Pancreas (tissue), 10 donors: ENCODE results near the gene SLIT3. TPM values are rescaled to one million over a fixed set of nuclear protein-coding genes. Genes with fewer than 3 reads are reported as not detected.

Experiments
- ATAC-seq, 4 donors: fragments of 200-7000 bp; cut with Tn5 transposase; one replicate each; pipeline versions ENCODE4 v1.8.0 to v1.9.1; 2020; ENCODE audit warnings: mild to moderate bottlenecking in 4 of 4, moderate library complexity in 4 of 4
- DNase-seq, 6 donors: peaks; one replicate each; pipeline ENCODE4 v3.0.0-alpha.2; 2020
- FAIRE-seq: peaks from 2 replicates; lab custom pipeline; 2012; peaks lifted over from hg19 to GRCh38; lab: Jason Lieb, UNC
- H3K27ac ChIP-seq, 4 donors: fragments of 200-600 bp; sonication (generic); 1 replicate in 3 of 4; 2 replicates in 1 of 4; pipeline versions ENCODE4 v1.5.0 to v1.8.0; 2020
- H3K27me3 ChIP-seq, 4 donors: fragments of 200-600 bp; one replicate each; pipeline ENCODE4 v1.8.0; 2021
- H3K36me3 ChIP-seq, 3 donors: fragments of 200-600 bp; sonication (generic) in 1 of 3; one replicate each; pipeline versions ENCODE4 v1.5.0 to v1.8.0; 2020 to 2021
- H3K4me1 ChIP-seq, 3 donors: fragments of 200-600 bp; one replicate each; pipeline ENCODE4 v1.8.0; 2021
- H3K4me3 ChIP-seq, 4 donors: fragments of 200-600 bp; sonication (generic) in 2 of 4; one replicate each; pipeline versions ENCODE4 v1.5.0 to v1.8.0; 2020 to 2021
- H3K9me3 ChIP-seq, 4 donors: fragments of 200-600 bp; one replicate each; pipeline ENCODE4 v1.8.0; 2021
- CTCF ChIP-seq, 4 donors: fragments of 200-600 bp; sonication (generic) in 3 of 4; IDR thresholded peaks; one replicate each; pipeline versions ENCODE4 v1.5.0 to v1.8.0; 2021; ENCODE audit warnings: antibody characterized with exemption in 4 of 4
- WGBS, 2 donors: extraction: QIAGEN DNeasy Blood & Tissue Kit; methylation state at CpG; one replicate each; pipeline ENCODE4 v1.1.7; 2013; 5-methylcytosine and 5-hydroxymethylcytosine counted together
- intact Hi-C, 3 donors: fragments of 100-400 bp; cut with DNase I; formaldehyde crosslinking; loops; one replicate each; pipeline versions ENCODE4 v1.11.1 to v1.14.2; 2022
- polyA plus RNA-seq, 2 donors: library from polyadenylated mRNA; stranded (reverse); fragments of 200-250 nt; gene quantifications; one replicate each; pipeline ENCODE4 v1.2.3, GENCODE V29; 2013
- total RNA-seq, 6 donors: library from RNA; stranded (reverse); fragmentation: NEBNext Ultra II Directional in 4 of 6; extraction: Animal tissue kit (Norgen Biotek cat#: 25700) in 4 of 6; gene quantifications; one replicate each; pipeline versions ENCODE4 v1.2.1 to v1.2.4, GENCODE V29; 2021 to 2023
- donor health status: healthy with polysubstance abuse.
- donor health status: DM: no; HTN: no; CAD: no; lungs with moderate emphysema.
- donor health status: DM: no; HTN: no; CAD: no.
- donor health status: control.
- donor health status: control.
- donor health status: Bipolar disorder and iron deficiency.
- donor health status: DM: yes; HTN: yes; CAD: no.
- donor health status: DM: no; HTN: no; CAD: no.
- donor health status: DM: no; HTN: no; CAD: no.
- donor health status: DM: yes; HTN: yes; CAD: no.

Gene SLIT3
- total and polyA plus RNA-seq, 8 donors: 1.1 to 11.4 (median 2.1) TPM

GRCh38 chr5:168740092-168740800 lies 560.7 kb downstream of the SLIT3 start:
- Histone ChIP-seq H3K27me3 (no peaks in the 10 kb centered on the region), H3K4me3 (no peak overlapping the region), H3K27ac (no peak overlapping the region), H3K36me3 (no peaks in the 10 kb centered on the region), H3K9me3 (no peaks in the 10 kb centered on the region), H3K4me1 (no peaks in the 10 kb centered on the region)
- DNase-seq (no peak), ATAC-seq (no peak), FAIRE-seq (no peak)
- intact Hi-C loops: no loop called here
- no peak for TF ChIP-seq CTCF (IDR thresholded peaks at IDR 0.05)
- 57 to 86% methylated on average over 2 of the region's 2 CpGs for WGBS, 2 donors

- Histone ChIP-seq H3K27me3 (no peaks in the 10 kb centered on the region), H3K4me3 (no peak overlapping the region), H3K4me1 (no peaks in the 10 kb centered on the region), H3K36me3 (no peaks in the 10 kb centered on the region), H3K27ac (no peak overlapping the region), H3K9me3 (no peaks in the 10 kb centered on the region)
- ATAC-seq (no peak), FAIRE-seq (no peak), DNase-seq (no peak)
- intact Hi-C loops: no loop called here
- no peak for TF ChIP-seq CTCF (IDR thresholded peaks at IDR 0.05)
- WGBS, 2 donors: 94 to 100% methylated on average over 2 of the region's 2 CpGs
Measured at GRCh38 chr5:168737066-168737465, 563.9 kb downstream of the SLIT3 start.

- Histone ChIP-seq H3K4me3 (no peak overlapping the region), H3K27me3 (no peaks in the 10 kb centered on the region), H3K36me3 (no peaks in the 10 kb centered on the region), H3K4me1 (no peaks in the 10 kb centered on the region), H3K27ac (no peak overlapping the region), H3K9me3 (no peaks in the 10 kb centered on the region)
- WGBS, 2 donors: 67 to 73% methylated on average over 1 of the region's 1 CpG
- TF ChIP-seq CTCF (IDR thresholded peaks at IDR 0.05): no peak
- DNase-seq (no peak), FAIRE-seq (no peak), ATAC-seq (no peak)
- intact Hi-C loops: no loop called here
Measured at GRCh38 chr5:168736281-168736831, 564.6 kb downstream of the SLIT3 start.

GRCh38 chr5:168734620-168735300 lies 566.2 kb downstream of the SLIT3 start:
- Histone ChIP-seq H3K4me3 (no peak overlapping the region), H3K27me3 (no peaks in the 10 kb centered on the region), H3K36me3 (no peaks in the 10 kb centered on the region), H3K27ac (no peak overlapping the region), H3K4me1 (no peaks in the 10 kb centered on the region), H3K9me3 (no peaks in the 10 kb centered on the region)
- DNase-seq (no peak), ATAC-seq (peak in 2 of 4 donors; percentile 51 to 55), FAIRE-seq (no peak)
- TF ChIP-seq CTCF (IDR thresholded peaks at IDR 0.05): no peak
- intact Hi-C loops: no loop called here
- 52 to 56% methylated on average over 7 of the region's 7 CpGs for WGBS, 2 donors
